Neural cell (in vitro differentiated cells): ENCODE results near the gene PDE3B.

Experiments used
- EP300 ChIP-seq: fragments of 450-650 bp; conservative IDR thresholded peaks from 2 replicates; pipeline ENCODE4 v1.6.1; 2014; ENCODE audit warnings: antibody characterized with exemption, mild to moderate bottlenecking, moderate library complexity; ENCODE audit not compliant: poor library complexity, severe bottlenecking
- EZH2 ChIP-seq: fragments of 200-600, 300-800 bp; shearing (Covaris generic), sonication (generic); IDR thresholded peaks from 2 replicates; pipeline ENCODE4 v1.6.1; 2014; ENCODE audit warnings: antibody characterized with exemption, low read length, borderline replicate concordance, mild to moderate bottlenecking; ENCODE audit not compliant: insufficient read depth, poor library complexity, severe bottlenecking
- MXI1 ChIP-seq: fragments of 450-650 bp; conservative IDR thresholded peaks from 2 replicates; pipeline ENCODE4 v1.6.1; 2014; ENCODE audit warnings: antibody characterized with exemption, mild to moderate bottlenecking; ENCODE audit not compliant: poor library complexity, severe bottlenecking
- POLR2AphosphoS5 ChIP-seq: IDR thresholded peaks from 2 replicates; pipeline ENCODE4 v1.6.1; 2012
- RAD21 ChIP-seq: fragments of 450-650 bp; conservative IDR thresholded peaks from 2 replicates; pipeline ENCODE4 v1.6.1; 2014; ENCODE audit warnings: antibody characterized with exemption, mild to moderate bottlenecking, moderate library complexity
- SMC3 ChIP-seq: fragments of 450-650 bp; conservative IDR thresholded peaks from 2 replicates; pipeline ENCODE4 v1.6.1; 2014; ENCODE audit warnings: antibody characterized with exemption, mild to moderate bottlenecking, moderate library complexity; ENCODE audit not compliant: poor library complexity
- TAF1 ChIP-seq: IDR thresholded peaks from 2 replicates; pipeline ENCODE4 v1.6.1; 2012; ENCODE audit warnings: low read depth
- TF ChIP-seq, protein P1 (sequence below): fragments of 450-650 bp; IDR thresholded peaks from 2 replicates; pipeline ENCODE4 v1.5.1; 2014; ENCODE audit warnings: antibody characterized with exemption, mild to moderate bottlenecking, moderate library complexity; ENCODE audit not compliant: poor library complexity, severe bottlenecking
- TF ChIP-seq, protein P2 (sequence below): IDR thresholded peaks from 2 replicates; pipeline ENCODE4 v1.6.1; 2012; ENCODE audit warnings: borderline replicate concordance

DNA sequence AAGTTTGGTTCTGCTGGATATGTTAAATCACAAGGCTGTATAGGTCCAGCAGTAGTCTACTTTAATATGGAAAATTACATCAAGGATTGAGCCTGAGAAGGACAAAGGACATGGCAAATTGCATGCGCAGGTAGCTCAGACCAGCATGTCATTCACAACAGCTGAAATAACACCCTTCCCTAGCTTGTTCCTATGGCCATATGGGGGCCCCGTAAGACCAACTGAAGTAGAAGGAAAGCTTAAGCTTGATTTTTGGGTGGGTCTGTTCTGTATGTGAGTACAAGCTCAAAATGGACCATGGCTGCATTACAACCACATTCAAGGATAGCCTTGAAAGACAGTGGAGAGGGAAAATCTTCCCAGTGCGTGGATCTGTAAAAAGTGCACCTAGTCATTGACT lies 20.6 kb upstream of the PDE3B start:
- no peak for TF ChIP-seq SMC3
- TF ChIP-seq, protein P1, sequence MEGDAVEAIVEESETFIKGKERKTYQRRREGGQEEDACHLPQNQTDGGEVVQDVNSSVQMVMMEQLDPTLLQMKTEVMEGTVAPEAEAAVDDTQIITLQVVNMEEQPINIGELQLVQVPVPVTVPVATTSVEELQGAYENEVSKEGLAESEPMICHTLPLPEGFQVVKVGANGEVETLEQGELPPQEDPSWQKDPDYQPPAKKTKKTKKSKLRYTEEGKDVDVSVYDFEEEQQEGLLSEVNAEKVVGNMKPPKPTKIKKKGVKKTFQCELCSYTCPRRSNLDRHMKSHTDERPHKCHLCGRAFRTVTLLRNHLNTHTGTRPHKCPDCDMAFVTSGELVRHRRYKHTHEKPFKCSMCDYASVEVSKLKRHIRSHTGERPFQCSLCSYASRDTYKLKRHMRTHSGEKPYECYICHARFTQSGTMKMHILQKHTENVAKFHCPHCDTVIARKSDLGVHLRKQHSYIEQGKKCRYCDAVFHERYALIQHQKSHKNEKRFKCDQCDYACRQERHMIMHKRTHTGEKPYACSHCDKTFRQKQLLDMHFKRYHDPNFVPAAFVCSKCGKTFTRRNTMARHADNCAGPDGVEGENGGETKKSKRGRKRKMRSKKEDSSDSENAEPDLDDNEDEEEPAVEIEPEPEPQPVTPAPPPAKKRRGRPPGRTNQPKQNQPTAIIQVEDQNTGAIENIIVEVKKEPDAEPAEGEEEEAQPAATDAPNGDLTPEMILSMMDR = no peak
- TF ChIP-seq MXI1 = no peak
- TF ChIP-seq, protein P2, sequence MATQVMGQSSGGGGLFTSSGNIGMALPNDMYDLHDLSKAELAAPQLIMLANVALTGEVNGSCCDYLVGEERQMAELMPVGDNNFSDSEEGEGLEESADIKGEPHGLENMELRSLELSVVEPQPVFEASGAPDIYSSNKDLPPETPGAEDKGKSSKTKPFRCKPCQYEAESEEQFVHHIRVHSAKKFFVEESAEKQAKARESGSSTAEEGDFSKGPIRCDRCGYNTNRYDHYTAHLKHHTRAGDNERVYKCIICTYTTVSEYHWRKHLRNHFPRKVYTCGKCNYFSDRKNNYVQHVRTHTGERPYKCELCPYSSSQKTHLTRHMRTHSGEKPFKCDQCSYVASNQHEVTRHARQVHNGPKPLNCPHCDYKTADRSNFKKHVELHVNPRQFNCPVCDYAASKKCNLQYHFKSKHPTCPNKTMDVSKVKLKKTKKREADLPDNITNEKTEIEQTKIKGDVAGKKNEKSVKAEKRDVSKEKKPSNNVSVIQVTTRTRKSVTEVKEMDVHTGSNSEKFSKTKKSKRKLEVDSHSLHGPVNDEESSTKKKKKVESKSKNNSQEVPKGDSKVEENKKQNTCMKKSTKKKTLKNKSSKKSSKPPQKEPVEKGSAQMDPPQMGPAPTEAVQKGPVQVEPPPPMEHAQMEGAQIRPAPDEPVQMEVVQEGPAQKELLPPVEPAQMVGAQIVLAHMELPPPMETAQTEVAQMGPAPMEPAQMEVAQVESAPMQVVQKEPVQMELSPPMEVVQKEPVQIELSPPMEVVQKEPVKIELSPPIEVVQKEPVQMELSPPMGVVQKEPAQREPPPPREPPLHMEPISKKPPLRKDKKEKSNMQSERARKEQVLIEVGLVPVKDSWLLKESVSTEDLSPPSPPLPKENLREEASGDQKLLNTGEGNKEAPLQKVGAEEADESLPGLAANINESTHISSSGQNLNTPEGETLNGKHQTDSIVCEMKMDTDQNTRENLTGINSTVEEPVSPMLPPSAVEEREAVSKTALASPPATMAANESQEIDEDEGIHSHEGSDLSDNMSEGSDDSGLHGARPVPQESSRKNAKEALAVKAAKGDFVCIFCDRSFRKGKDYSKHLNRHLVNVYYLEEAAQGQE = no peak
- no peak for TF ChIP-seq EZH2
- TF ChIP-seq TAF1 = no peak
- TF ChIP-seq RAD21 = no peak
- TF ChIP-seq EP300 = no peak
- TF ChIP-seq POLR2AphosphoS5 = no peak
